ENCODE data around the gene HOXB3. TPM values are rescaled to one million over a fixed set of nuclear protein-coding genes. Genes with fewer than 3 reads are reported as not detected.

The HOXB3 gene
- total and polyA plus RNA-seq, 2 of the 4 experiments (the other 2 are of a cell fraction): 6.3 to 59.6 TPM

DNA sequence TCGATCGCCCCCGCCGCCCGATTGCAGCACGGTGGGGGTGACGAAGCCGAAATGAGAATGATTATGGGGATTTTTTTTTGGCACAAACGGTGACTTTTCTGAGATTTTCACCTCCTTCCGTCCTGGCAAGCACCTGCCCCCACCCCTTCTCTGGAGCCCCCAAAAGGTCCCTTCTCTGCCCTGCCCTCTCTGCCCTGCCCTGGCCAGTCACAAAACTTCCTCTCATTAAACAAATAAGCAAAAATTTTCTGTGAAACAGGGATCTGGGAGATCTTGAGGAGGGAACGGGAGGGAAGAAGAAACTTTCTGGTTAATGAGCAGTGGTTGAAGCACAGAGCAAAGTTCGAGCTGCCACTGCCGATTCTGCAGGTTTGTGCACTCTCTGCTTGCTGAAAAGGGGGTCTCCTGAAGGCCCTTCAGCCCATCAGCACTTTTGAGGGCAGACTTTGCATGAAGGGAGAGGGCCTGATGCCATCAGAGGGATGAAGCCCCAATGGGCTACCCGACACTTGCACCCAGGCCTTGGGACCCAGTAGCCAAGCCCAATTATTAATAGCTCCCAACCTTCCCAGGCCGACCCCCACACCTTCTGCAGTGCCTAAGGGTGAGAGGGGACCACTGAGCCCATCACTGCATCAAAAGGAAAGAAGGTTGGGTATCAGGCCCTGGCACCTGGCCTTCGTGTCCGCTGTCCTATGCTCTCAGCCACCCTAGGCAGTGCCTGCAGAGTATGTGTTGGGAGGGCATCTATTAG is 26.1 kb upstream of the HOXB3 start:
- no peak overlapping the region for H2AK5ac ChIP-seq (ENCODE audit: low read depth, low read length)
- no peak overlapping the region for H2AK9ac ChIP-seq (replicated peaks; ENCODE audit: low read depth, low read length, poor library complexity)
- H3K9me3 ChIP-seq (ENCODE audit: control insufficient read depth, insufficient read depth, low read length): no peaks in the 10 kb centered on the region
- H3K56ac ChIP-seq (ENCODE audit: extremely low read depth, insufficient read depth, low read length): no peak overlapping the region
- H4K8ac ChIP-seq (ENCODE audit: low read depth in 2 of 2, low read length in 2 of 2): no peak overlapping the region
- H3K4me2 ChIP-seq (ENCODE audit: low read depth, low read length): no peak overlapping the region
- ATAC-seq (ENCODE audit: low read depth) (no peak), DNase-seq (no peak)
- H2BK5ac ChIP-seq (ENCODE audit: low read depth, low read length, poor library complexity, severe bottlenecking): no peak overlapping the region
- H3K4ac ChIP-seq (ENCODE audit: low read depth, low read length): no peak overlapping the region
- H3K14ac ChIP-seq (replicated peaks; ENCODE audit: low read depth, low read length): no peak overlapping the region
- POLR2A ChIA-PET (ENCODE audit: unreplicated experiment): no interaction called here
- H3K4me3 ChIP-seq (ENCODE audit: insufficient read depth, low read depth, low read length): no peak overlapping the region
- intact Hi-C loops (cut with micrococcal nuclease) (no loop called here), in situ Hi-C loops (cut with MboI; ENCODE audit: low sequenced_read_pairs) (no loop called here), dilution Hi-C loops (cut with HindIII; ENCODE audit: low sequenced_read_pairs, unreplicated experiment) (no loop called here)
- no TSS peak for BruUV-seq (replicated peaks)
- H3K27me3 ChIP-seq (ENCODE audit: control insufficient read depth, insufficient read depth, low read length): peaks cover 57% of the 10 kb centered on the region
- peaks cover 3 to 12% of the 10 kb centered on the region in 2 experiments; a peak in 2 of 4 replicates for H3K79me1 ChIP-seq (ENCODE audit: low read depth in 1 of 2, low read length in 2 of 2)
- H3K9me1 ChIP-seq (ENCODE audit: insufficient read depth, low read length): no peaks in the 10 kb centered on the region
- H3K36me3 ChIP-seq (ENCODE audit: control insufficient read depth, insufficient read depth, low read length): no peaks in the 10 kb centered on the region
- no peak overlapping the region for H2BK15ac ChIP-seq (ENCODE audit: low read depth, low read length)
- no peak overlapping the region for H3K27ac ChIP-seq (ENCODE audit: insufficient read depth, low read length)
- WGBS, 2 experiments (ENCODE audit: extremely low coverage in 2 of 2, insufficient read length in 1 of 2): no CpG with 5 or more reads among the region's 17 CpGs
- H4K91ac ChIP-seq (ENCODE audit: insufficient read depth, low read depth, low read length): no peak overlapping the region
- H4K20me1 ChIP-seq (ENCODE audit: insufficient read depth, low read length): peaks cover 4% of the 10 kb centered on the region; the same call in 1 of the 2 replicates
- no peak overlapping the region for H3K9ac ChIP-seq (ENCODE audit: low read depth, low read length)
- CTCF ChIA-PET: no interaction called here
- peaks cover 3% of the 10 kb centered on the region for H3K4me1 ChIP-seq (ENCODE audit: control insufficient read depth, insufficient read depth, low read length)
- no peak overlapping the region for H2AFZ ChIP-seq (replicated peaks; ENCODE audit: low read length, poor library complexity)
- no peak overlapping the region for H3K18ac ChIP-seq (ENCODE audit: low read depth, low read length)
- H3K23ac ChIP-seq (ENCODE audit: low read depth, low read length): no peak overlapping the region
- no peak overlapping the region for H2BK120ac ChIP-seq (ENCODE audit: low read depth, low read length)
- no peak for TF ChIP-seq NFE2L2 (IDR thresholded peaks at IDR 0.05; ENCODE audit: low read depth, low read length)
- TF ChIP-seq, protein P1, sequence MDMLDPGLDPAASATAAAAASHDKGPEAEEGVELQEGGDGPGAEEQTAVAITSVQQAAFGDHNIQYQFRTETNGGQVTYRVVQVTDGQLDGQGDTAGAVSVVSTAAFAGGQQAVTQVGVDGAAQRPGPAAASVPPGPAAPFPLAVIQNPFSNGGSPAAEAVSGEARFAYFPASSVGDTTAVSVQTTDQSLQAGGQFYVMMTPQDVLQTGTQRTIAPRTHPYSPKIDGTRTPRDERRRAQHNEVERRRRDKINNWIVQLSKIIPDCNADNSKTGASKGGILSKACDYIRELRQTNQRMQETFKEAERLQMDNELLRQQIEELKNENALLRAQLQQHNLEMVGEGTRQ (IDR thresholded peaks at IDR 0.05; ENCODE audit: low read depth, low read length): no peak
- H4K5ac ChIP-seq (ENCODE audit: low read depth, low read length): no peak overlapping the region
- no peak overlapping the region for H2BK20ac ChIP-seq (ENCODE audit: low read depth, low read length)
